Immature natural killer cell (primary cell): Measurements from ENCODE around the gene FGF12. TPM values are rescaled to one million over a fixed set of nuclear protein-coding genes. Genes with fewer than 3 reads are reported as not detected.

Experiments
- DNase-seq, 3 donors: peaks; one replicate each; pipeline ENCODE4 v3.0.0; 2022; ENCODE audit warnings: mixed read lengths in 1 of 3
- H3K27ac Mint-ChIP-seq, 6 donors: one replicate each; pipeline ENCODE4 v1.8.0; 2020; ENCODE audit warnings: mixed read lengths in 6 of 6, mild to moderate bottlenecking in 5 of 6, inconsistent platforms in 4 of 6, moderate library complexity in 3 of 6
- H3K27me3 Mint-ChIP-seq, 3 donors: one replicate each; pipeline ENCODE4 v1.8.0; 2020 to 2021; ENCODE audit warnings: low read depth in 3 of 3, mild to moderate bottlenecking in 3 of 3, mixed read lengths in 3 of 3, moderate library complexity in 3 of 3, inconsistent platforms in 1 of 3
- H3K36me3 Mint-ChIP-seq, 3 donors: one replicate each; pipeline ENCODE4 v1.8.0; 2020; ENCODE audit warnings: mixed read lengths in 3 of 3, inconsistent platforms in 2 of 3, mild to moderate bottlenecking in 2 of 3
- H3K4me1 Mint-ChIP-seq, 2 donors: one replicate each; pipeline ENCODE4 v1.8.0; 2020; ENCODE audit warnings: inconsistent platforms in 2 of 2, mild to moderate bottlenecking in 2 of 2, mixed read lengths in 2 of 2, moderate library complexity in 1 of 2
- H3K4me3 Mint-ChIP-seq, 5 donors: one replicate each; pipeline ENCODE4 v1.8.0; 2020; ENCODE audit warnings: mild to moderate bottlenecking in 5 of 5, mixed read lengths in 5 of 5, inconsistent platforms in 3 of 5, moderate library complexity in 3 of 5
- H3K9me3 Mint-ChIP-seq, 6 donors: one replicate each; pipeline ENCODE4 v1.8.0; 2020; ENCODE audit warnings: mild to moderate bottlenecking in 6 of 6, mixed read lengths in 6 of 6, inconsistent platforms in 4 of 6, moderate library complexity in 3 of 6
- polyA plus RNA-seq, 3 donors: library from polyadenylated mRNA; unstranded; fragments of 300-500 nt; fragmentation: Illumina TruSeq; gene quantifications; one replicate each; pipeline ENCODE4 v1.2.3, GENCODE V29; 2021

The FGF12 gene
- polyA plus RNA-seq, 3 donors from 2014 or later, result not detected

DNA sequence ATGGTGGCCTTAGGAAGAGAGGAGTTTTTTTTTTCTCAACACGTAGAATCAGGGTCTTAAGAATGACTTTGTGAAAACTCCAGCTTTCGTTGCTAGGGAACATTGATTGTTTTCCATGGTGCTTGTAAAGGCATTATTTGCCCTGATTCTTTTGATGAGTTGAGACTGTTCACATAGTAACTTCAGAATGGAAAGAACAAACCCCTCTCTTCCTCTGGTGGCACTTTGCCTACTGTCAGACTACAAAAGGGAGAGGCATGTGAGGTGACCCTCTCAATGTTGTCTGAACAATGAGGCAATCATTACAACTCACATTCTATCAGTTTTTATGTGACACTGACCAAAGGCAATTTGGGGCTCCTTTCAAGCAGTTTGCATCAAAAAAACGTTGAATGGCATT, 477.8 kb downstream of the FGF12 start:
- Mint-ChIP-seq H3K27ac (no peak overlapping the region), H3K4me1 (no peaks in the 10 kb centered on the region), H3K9me3 (peaks cover 0 to 23% (median 3%) of the 10 kb centered on the region in 6 donors), H3K27me3 (no peaks in the 10 kb centered on the region), H3K36me3 (no peaks in the 10 kb centered on the region), H3K4me3 (no peak overlapping the region)
- DNase-seq, result no peak

DNA sequence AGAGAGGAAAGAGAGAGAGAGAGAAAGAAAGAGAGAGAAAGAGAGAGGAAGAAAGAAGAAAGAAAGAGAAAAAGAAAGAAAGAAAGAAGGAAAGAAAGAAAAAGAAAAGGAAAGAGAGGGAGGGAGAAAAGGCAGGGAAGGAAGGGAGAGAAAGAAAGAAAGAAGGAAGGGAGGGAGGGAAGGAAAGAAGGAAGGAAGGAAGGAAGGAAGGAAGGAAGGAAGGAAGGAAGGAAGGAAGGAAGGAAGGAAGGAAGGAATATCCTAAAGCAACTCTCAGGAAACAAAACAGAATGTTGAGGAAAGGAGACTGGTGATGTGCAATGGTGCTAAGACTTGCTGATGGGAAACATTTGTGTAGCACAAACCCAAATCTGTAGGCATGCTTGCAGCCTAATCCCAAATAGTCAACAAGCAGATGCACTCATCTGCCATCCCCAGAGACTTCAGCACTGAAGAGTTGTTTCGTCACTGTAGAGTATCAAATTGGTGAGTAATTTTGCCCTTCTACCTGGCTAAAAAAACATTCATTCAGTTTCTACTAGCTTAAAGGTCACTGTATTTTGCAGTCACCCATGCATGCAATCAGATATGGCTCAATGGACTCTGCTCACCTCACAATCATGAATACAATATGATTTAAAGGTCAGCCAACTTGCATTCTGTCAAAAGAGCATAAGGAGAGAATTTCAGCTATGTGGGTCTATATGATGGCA, 480.3 kb downstream of the FGF12 start:
- Mint-ChIP-seq H3K27ac (no peak overlapping the region), H3K9me3 (peaks cover 0 to 18% (median 2%) of the 10 kb centered on the region in 6 donors), H3K4me1 (no peaks in the 10 kb centered on the region), H3K36me3 (no peaks in the 10 kb centered on the region), H3K27me3 (no peaks in the 10 kb centered on the region), H3K4me3 (no peak overlapping the region)
- DNase-seq, result no peak

DNA sequence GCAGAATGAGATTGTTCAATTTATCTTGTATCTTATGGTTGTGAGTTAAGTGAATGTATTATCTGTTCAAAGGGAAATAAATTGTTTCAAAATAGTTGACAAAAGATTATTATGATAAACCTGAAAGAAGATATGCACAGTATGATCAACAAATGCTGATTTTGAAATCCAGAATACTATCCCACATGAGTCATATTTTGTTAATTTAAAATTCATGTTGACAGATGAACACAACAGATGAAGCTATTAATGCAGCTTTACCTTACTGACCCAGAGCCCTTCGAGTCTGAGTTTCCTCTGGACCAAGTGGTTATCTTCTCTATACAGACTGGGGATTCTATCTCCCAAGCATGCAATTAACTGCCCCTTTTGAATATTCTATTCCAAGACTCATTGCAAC, 482.8 kb downstream of the FGF12 start:
- Mint-ChIP-seq H3K27ac (no peak overlapping the region), H3K27me3 (no peaks in the 10 kb centered on the region)
- no peak for DNase-seq

DNA sequence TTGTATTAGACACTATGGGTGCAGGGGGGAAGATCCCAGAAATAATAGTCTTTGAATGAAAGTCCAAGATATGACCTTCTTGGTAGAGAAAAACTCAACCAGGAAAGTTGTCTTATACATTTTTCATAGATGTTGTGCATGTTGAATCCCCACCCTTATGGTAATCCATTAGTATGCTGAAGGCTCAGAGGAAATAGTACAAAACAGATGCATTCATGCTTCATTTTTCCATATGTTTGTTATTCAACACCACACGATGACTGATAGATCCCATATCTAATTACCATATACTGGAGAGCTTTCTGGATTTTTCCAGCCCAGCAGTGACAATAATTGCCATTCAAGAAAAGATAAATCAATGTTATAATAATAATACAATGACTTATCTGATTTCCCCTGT, 487.4 kb downstream of the FGF12 start:
- Mint-ChIP-seq H3K4me3 (no peak overlapping the region), H3K36me3 (no peaks in the 10 kb centered on the region), H3K27me3 (no peaks in the 10 kb centered on the region), H3K9me3 (peaks cover 4 to 44% (median 19%) of the 10 kb centered on the region in 6 donors), H3K27ac (no peak overlapping the region), H3K4me1 (no peaks in the 10 kb centered on the region)
- no peak for DNase-seq

More for the DNA sequence above, 482.8 kb downstream of the FGF12 start:
- Mint-ChIP-seq H3K9me3 (peaks cover 0 to 30% (median 4%) of the 10 kb centered on the region in 6 donors), H3K36me3 (no peaks in the 10 kb centered on the region), H3K4me1 (no peaks in the 10 kb centered on the region), H3K4me3 (no peak overlapping the region)

DNA sequence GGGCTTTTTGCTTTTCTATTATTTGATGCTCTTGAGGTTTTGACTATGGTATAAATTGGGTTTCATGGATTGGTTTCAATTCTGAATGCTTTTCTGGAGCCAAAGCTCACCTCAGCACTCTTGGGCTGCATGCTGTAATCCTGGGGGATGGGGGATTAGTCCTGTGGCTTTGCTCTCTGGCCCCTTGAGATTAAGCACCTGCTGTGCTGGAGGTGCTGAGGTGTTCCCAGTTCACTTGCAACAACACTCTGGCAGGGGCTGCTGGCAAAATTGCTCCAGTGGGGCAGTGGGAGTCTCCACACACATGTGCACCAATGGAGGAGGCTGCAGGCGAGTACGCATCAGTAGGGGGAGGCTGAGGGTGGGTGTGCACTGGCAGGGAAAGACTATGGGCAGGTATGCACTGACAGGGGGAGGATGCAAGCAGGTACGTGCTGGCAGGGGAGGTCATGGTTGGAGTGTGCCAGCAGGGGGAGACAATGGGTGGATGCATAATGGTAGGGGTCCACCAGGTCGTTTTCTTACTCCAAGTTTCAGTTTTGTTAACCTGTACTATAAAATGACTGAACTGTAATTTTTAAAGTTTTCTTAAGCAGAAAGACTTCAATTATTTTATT, 489.2 kb downstream of the FGF12 start:
- no peaks in the 10 kb centered on the region for H3K36me3 Mint-ChIP-seq
- no peaks in the 10 kb centered on the region for H3K4me1 Mint-ChIP-seq
- no peak for DNase-seq

GRCh38 chr3:192229866-192230265, 497.5 kb downstream of the FGF12 start:
- Mint-ChIP-seq H3K36me3 (peaks cover 0 to 4% (median 0%) of the 10 kb centered on the region in 3 donors), H3K4me3 (no peak overlapping the region), H3K4me1 (no peaks in the 10 kb centered on the region), H3K27me3 (peaks cover 0 to 2% (median 0%) of the 10 kb centered on the region in 3 donors), H3K27ac (no peak overlapping the region), H3K9me3 (peaks cover 4 to 38% (median 12%) of the 10 kb centered on the region in 6 donors)
- no peak for DNase-seq

More for the DNA sequence above, 489.2 kb downstream of the FGF12 start:
- H3K9me3 Mint-ChIP-seq, result peaks cover 11 to 44% (median 21%) of the 10 kb centered on the region in 6 donors
- H3K27ac Mint-ChIP-seq, result no peak overlapping the region
- H3K4me3 Mint-ChIP-seq, result no peak overlapping the region
- no peaks in the 10 kb centered on the region for H3K27me3 Mint-ChIP-seq

DNA sequence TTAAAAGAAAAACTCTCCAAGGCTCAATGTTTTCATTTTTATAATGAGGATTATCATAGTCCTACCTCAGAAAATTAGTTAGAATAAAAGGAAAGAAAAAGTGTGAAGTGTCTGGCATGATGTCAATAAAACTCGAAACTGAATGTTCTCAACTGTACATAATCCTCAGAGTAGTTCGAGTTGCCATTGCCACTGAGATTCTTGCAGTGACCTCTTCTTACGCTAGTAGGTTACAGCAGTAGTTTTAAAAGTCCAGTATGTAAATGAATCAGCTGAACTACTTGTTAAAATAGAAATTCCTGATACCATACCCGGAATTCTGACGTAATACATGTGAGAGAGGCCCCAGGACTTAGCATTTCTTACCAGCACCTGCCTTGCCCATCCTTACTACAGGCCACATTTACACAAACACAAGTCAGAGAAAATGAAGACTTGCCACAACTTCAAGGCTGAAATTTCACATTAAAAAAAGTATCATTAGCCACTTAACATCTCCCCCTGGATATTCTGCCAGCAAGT, 502.6 kb downstream of the FGF12 start:
- Mint-ChIP-seq H3K9me3 (peaks cover 0 to 38% (median 6%) of the 10 kb centered on the region in 6 donors), H3K27ac (no peak overlapping the region), H3K27me3 (peaks cover 0 to 4% (median 2%) of the 10 kb centered on the region in 3 donors), H3K4me3 (no peak overlapping the region), H3K4me1 (no peaks in the 10 kb centered on the region), H3K36me3 (no peaks in the 10 kb centered on the region)
- DNase-seq, result no peak

GRCh38 chr3:192223815-192224214, 503.5 kb downstream of the FGF12 start:
- no peak for DNase-seq
- Mint-ChIP-seq H3K4me1 (no peaks in the 10 kb centered on the region), H3K36me3 (no peaks in the 10 kb centered on the region), H3K27ac (no peak overlapping the region), H3K4me3 (no peak overlapping the region), H3K27me3 (peaks cover 0 to 4% (median 2%) of the 10 kb centered on the region in 3 donors), H3K9me3 (peaks cover 0 to 30% (median 6%) of the 10 kb centered on the region in 6 donors)

- no peaks in the 10 kb centered on the region for H3K4me1 Mint-ChIP-seq
- H3K27me3 Mint-ChIP-seq, result peaks cover 0 to 4% (median 0%) of the 10 kb centered on the region in 3 donors
- H3K27ac Mint-ChIP-seq, result no peak overlapping the region
- H3K9me3 Mint-ChIP-seq, result peaks cover 1 to 25% (median 6%) of the 10 kb centered on the region in 6 donors
- H3K4me3 Mint-ChIP-seq, result no peak overlapping the region
- DNase-seq, result no peak
- H3K36me3 Mint-ChIP-seq, result no peaks in the 10 kb centered on the region
These were observed 506.4 kb downstream of the FGF12 start for GRCh38 chr3:192220915-192221314.

DNA sequence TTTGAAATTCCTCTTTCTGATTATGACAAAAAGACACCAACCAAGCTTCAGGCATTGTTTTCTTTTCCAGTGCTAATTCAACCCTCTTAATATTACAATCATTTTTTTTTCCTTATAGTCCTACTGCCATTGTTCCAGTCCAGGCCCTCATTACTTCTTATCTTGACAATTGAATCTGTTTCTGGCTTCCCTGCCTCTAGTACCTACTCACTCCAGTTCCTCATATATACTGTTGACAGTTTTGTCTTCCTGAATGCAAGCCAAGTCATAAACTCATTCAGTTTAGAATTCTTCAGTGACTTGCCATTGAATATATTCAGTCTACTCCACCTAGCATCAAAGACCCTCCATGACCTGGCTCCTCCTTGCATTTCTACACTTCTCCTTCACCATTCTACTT, 507.4 kb downstream of the FGF12 start:
- H3K9me3 Mint-ChIP-seq, result peaks cover 1 to 24% (median 5%) of the 10 kb centered on the region in 6 donors
- H3K27ac Mint-ChIP-seq, result no peak overlapping the region
- no peaks in the 10 kb centered on the region for H3K36me3 Mint-ChIP-seq
- H3K27me3 Mint-ChIP-seq, result peaks cover 0 to 4% (median 0%) of the 10 kb centered on the region in 3 donors
- DNase-seq, result no peak
- H3K4me1 Mint-ChIP-seq, result no peaks in the 10 kb centered on the region
- no peak overlapping the region for H3K4me3 Mint-ChIP-seq

DNA sequence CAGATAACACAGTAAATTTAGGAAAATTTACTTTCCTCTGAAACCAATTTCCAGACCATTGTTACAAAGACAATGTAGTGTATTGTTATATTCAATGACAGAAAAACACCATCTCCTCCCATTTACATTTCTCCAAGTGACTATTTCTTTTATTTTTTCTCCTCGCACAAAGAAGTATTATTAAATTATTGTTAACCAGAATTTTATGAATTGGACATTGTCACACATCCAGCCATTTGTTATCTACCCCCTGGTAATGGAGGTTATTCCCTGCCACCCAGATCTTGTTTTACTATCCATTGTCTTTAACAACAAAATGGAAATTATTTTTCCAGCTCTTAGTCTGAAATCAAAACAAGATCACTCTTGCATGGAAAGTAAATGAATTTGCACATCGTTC, 511.3 kb downstream of the FGF12 start:
- peaks cover 0 to 4% (median 0%) of the 10 kb centered on the region in 3 donors for H3K27me3 Mint-ChIP-seq
- peaks cover 0 to 40% (median 7%) of the 10 kb centered on the region in 6 donors for H3K9me3 Mint-ChIP-seq
- no peak overlapping the region for H3K4me3 Mint-ChIP-seq
- no peaks in the 10 kb centered on the region for H3K36me3 Mint-ChIP-seq
- no peak overlapping the region for H3K27ac Mint-ChIP-seq
- no peaks in the 10 kb centered on the region for H3K4me1 Mint-ChIP-seq
- DNase-seq, result no peak

DNA sequence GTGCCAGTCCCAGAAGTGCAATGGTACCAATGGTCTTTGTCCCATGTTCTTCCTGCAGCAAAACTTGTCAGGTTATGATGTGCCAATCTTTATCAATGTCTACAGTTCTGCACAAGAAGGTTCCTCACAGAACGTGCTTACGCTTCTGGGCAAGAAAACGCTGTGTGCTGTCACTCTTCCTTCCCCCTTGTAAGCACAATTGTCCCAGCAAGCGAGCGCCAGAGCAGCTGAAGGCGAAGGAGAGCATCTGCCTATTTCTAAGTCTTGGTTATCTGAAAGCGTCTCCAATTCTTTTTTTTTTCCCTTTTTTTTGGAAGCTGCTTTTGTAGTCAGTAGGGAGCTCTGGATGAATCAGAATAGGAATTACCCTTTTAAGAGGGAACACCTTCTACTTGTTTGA, 514.4 kb downstream of the FGF12 start:
- no peaks in the 10 kb centered on the region for H3K4me1 Mint-ChIP-seq
- no peak for DNase-seq
- no peaks in the 10 kb centered on the region for H3K36me3 Mint-ChIP-seq
- no peak overlapping the region for H3K4me3 Mint-ChIP-seq
- H3K9me3 Mint-ChIP-seq, result peaks cover 0 to 31% (median 2%) of the 10 kb centered on the region in 6 donors
- no peak overlapping the region for H3K27ac Mint-ChIP-seq
- no peaks in the 10 kb centered on the region for H3K27me3 Mint-ChIP-seq

DNA sequence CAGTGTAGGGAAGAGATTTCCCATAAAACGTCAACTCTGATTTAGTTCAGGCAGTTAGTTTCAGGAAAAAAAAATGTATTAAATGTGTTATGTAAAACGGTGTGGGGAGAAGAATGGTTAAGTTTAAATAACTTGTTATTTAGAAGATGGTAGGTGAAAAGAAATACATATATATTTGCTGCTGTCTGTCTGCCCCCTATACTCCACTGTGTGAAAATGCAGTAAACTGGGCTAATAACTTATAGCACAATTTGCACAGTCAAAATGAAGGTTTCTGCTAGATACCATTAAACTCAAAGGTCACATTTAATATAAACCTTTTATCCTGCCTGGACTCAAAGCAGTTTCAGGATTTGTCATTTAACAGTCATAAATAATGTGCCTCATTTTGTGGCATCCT, 515.0 kb downstream of the FGF12 start:
- H3K27me3 Mint-ChIP-seq, result no peaks in the 10 kb centered on the region
- no peaks in the 10 kb centered on the region for H3K4me1 Mint-ChIP-seq
- no peak for DNase-seq
- H3K36me3 Mint-ChIP-seq, result no peaks in the 10 kb centered on the region
- peaks cover 0 to 35% (median 4%) of the 10 kb centered on the region in 6 donors for H3K9me3 Mint-ChIP-seq
- H3K27ac Mint-ChIP-seq, result no peak overlapping the region
- no peak overlapping the region for H3K4me3 Mint-ChIP-seq

GRCh38 chr3:192207651-192208050, 519.7 kb downstream of the FGF12 start:
- Mint-ChIP-seq H3K4me3 (no peak overlapping the region), H3K27ac (no peak overlapping the region), H3K4me1 (no peaks in the 10 kb centered on the region), H3K36me3 (no peaks in the 10 kb centered on the region), H3K9me3 (peaks cover 0 to 32% (median 4%) of the 10 kb centered on the region in 6 donors), H3K27me3 (peaks cover 0 to 1% (median 0%) of the 10 kb centered on the region in 3 donors)
- no peak for DNase-seq
